Muscle of back (tissue), 11 donors: ENCODE measurements around the gene HK1. TPM values are rescaled to one million over a fixed set of nuclear protein-coding genes. Genes with fewer than 3 reads are reported as not detected.
"Not testable (repeated sequence)": the region's sequence is repeated elsewhere in the genome, so short reads cannot be mapped to it uniquely, and the experiment has no call there.

Source experiments
- DNase-seq, 3 donors: peaks; one replicate each; pipeline versions ENCODE4 v3.0.0 to v3.0.0-alpha.2; 2013
- polyA plus RNA-seq, 10 donors: library from polyadenylated mRNA; unstranded; fragments of 120-200 nt; gene quantifications; one replicate each; pipeline ENCODE4 v1.2.1, GENCODE V29; 2013; ENCODE audit not compliant: insufficient read length in 10 of 10

Gene HK1
- polyA plus RNA-seq, 10 donors = 26.4 to 41.2 (median 29.6) TPM

- DNase-seq = no peak
Measured at GRCh38 chr10:69446650-69447151, 168.4 kb downstream of the HK1 start.

DNA sequence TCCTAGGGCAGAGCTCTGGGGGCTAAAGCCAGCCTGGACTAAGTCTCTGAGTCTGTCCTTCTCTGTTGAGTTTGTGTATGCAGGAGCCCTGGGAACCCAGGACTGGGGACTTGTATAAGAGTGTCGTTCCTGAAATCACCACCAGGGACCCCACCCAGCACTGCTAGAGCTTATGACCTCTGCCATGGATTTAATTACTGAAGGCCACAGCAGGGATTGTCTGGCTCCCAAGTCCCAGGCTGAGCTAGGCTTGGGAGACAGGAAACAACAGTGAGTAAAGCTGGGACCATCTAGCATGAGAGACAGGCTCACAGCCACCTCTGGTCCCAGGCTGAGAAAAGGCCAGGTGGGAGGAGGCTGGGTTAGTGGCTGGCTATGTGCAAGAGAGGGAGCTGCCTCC is 171.5 kb downstream of the HK1 start:
- peak in 2 of 3 donors; percentile 35 to 64 for DNase-seq

GRCh38 chr10:69450395-69450794 is 172.1 kb downstream of the HK1 start:
- DNase-seq = not testable (repeated sequence)

GRCh38 chr10:69451209-69451783 is 173.0 kb downstream of the HK1 start, which contains the start of gene TSPAN15:
TSS of gene TSPAN15 (plus strand) at chr10:69451465. CDS start at chr10:69451595, 130 bp downstream.
- peak; percentile 84 to 94 (median 91) for DNase-seq

Other genes with a start within 250 kb of the HK1 start
- 10 to 100 TPM; 15.1 to 45.0 (median 25.8) TPM for gene SRGN, start 190.4 kb upstream of the HK1 start, polyA plus RNA-seq
- 10 to 100 TPM; 35.0 to 54.7 (median 44.0) TPM for gene VPS26A, start 154.3 kb upstream of the HK1 start, polyA plus RNA-seq
- gene SUPV3L1, start 98.3 kb upstream of the HK1 start, polyA plus RNA-seq = 10 to 100 TPM; 20.7 to 32.8 (median 29.0) TPM
- under 1 TPM in 8 of 10 donors, not detected in 2; 0.04 to 0.43 (median 0.11) TPM for gene HKDC1, start 58.2 kb upstream of the HK1 start, polyA plus RNA-seq
- gene TACR2, start 138.4 kb downstream of the HK1 start, polyA plus RNA-seq = under 1 TPM; 0.20 to 0.84 (median 0.40) TPM
- 10 to 100 TPM; 49.7 to 80.0 (median 66.2) TPM for gene TSPAN15, start 173.0 kb downstream of the HK1 start, polyA plus RNA-seq